ENCODE data around the gene ALK. TPM values are rescaled to one million over a fixed set of nuclear protein-coding genes. Genes with fewer than 3 reads are reported as not detected.

ALK gene
- total and polyA plus RNA-seq, 7 donors, result 0.31 to 2.9 (median 1.2) TPM; not detected in 1

DNA sequence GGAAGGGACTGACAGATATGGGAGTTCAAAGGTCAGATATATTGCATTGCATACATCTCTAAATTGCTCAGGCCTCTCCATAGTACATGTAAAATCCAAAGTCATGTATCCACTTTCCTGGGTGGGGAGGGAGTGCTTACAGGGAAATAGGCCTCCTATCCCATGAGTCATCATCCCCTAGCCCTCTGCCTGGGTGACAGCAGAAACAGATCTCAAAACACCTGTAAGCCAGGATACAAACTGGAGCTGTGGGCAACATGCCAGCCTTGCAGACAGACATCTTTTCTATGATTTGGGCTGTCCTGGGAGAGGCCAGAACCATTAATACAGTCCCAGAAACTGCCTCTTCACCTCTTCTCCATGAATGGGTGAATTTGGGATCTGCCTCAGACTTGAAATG, 4.8 kb downstream of the ALK start:
- H3K4me3 ChIP-seq, result no peak overlapping the region
- TF ChIP-seq POLR2A (IDR thresholded peaks at IDR 0.05), result no peak
- no peak for TF ChIP-seq POLR2AphosphoS5 (IDR thresholded peaks at IDR 0.05)
- no peak for TF ChIP-seq EP300 (IDR thresholded peaks at IDR 0.05)
- TF ChIP-seq CTCF (IDR thresholded peaks at IDR 0.05), result no peak
- intact Hi-C loops (cut with DNase I), result no loop called here
- peaks cover 0 to 61% (median 45%) of the 10 kb centered on the region in 3 donors for H3K27me3 ChIP-seq
- peaks cover 0 to 19% (median 18%) of the 10 kb centered on the region in 4 donors for H3K4me1 ChIP-seq
- H3K9me3 ChIP-seq, result peaks cover 0 to 5% (median 0%) of the 10 kb centered on the region in 4 donors
- no peak for DNase-seq
- no peak overlapping the region for H3K27ac ChIP-seq
- no peaks in the 10 kb centered on the region for H3K36me3 ChIP-seq

GRCh38 chr2:29910960-29911359, 10.4 kb downstream of the ALK start:
- 75 to 83% methylated on average over 1 of the region's 1 CpG for WGBS, 2 donors
- no peaks in the 10 kb centered on the region for H3K36me3 ChIP-seq
- no peak overlapping the region for H3K4me3 ChIP-seq
- H3K9me3 ChIP-seq, result no peaks in the 10 kb centered on the region
- DNase-seq, result no peak
- peaks cover 0 to 5% (median 0%) of the 10 kb centered on the region in 3 donors for H3K27me3 ChIP-seq
- no peak for TF ChIP-seq CTCF (IDR thresholded peaks at IDR 0.05)
- no peak for TF ChIP-seq POLR2A (IDR thresholded peaks at IDR 0.05)
- no peak for TF ChIP-seq POLR2AphosphoS5 (IDR thresholded peaks at IDR 0.05)
- no peak for TF ChIP-seq EP300 (IDR thresholded peaks at IDR 0.05)
- intact Hi-C loops (cut with DNase I), result no loop called here
- no peaks in the 10 kb centered on the region for H3K4me1 ChIP-seq
- H3K27ac ChIP-seq, result no peak overlapping the region

- no peaks in the 10 kb centered on the region for H3K36me3 ChIP-seq
- peaks cover 0 to under 1% (median 0%) of the 10 kb centered on the region in 3 donors for H3K27me3 ChIP-seq
- H3K4me3 ChIP-seq, result no peak overlapping the region
- intact Hi-C loops (cut with DNase I), result no loop called here
- no peak overlapping the region for H3K27ac ChIP-seq
- H3K9me3 ChIP-seq, result no peaks in the 10 kb centered on the region
- no peaks in the 10 kb centered on the region for H3K4me1 ChIP-seq
- no peak for DNase-seq
- TF ChIP-seq EP300 (IDR thresholded peaks at IDR 0.05) (no peak), POLR2A (IDR thresholded peaks at IDR 0.05) (no peak), POLR2AphosphoS5 (IDR thresholded peaks at IDR 0.05) (no peak), CTCF (IDR thresholded peaks at IDR 0.05) (no peak)
These were observed 10.9 kb downstream of the ALK start for GRCh38 chr2:29910465-29910864.

- no peaks in the 10 kb centered on the region for H3K36me3 ChIP-seq
- H3K27me3 ChIP-seq, result peaks cover 0 to 28% (median 0%) of the 10 kb centered on the region in 3 donors
- H3K9me3 ChIP-seq, result no peaks in the 10 kb centered on the region
- no peak overlapping the region for H3K4me3 ChIP-seq
- no peak overlapping the region for H3K27ac ChIP-seq
- no peak for DNase-seq
- TF ChIP-seq CTCF (IDR thresholded peaks at IDR 0.05) (no peak), POLR2A (IDR thresholded peaks at IDR 0.05) (no peak), POLR2AphosphoS5 (IDR thresholded peaks at IDR 0.05) (no peak), EP300 (IDR thresholded peaks at IDR 0.05) (no peak)
- intact Hi-C loops (cut with DNase I), result no loop called here
- 19 to 29% methylated on average over 1 of the region's 1 CpG for WGBS, 2 donors
- no peaks in the 10 kb centered on the region for H3K4me1 ChIP-seq
These were observed 19.0 kb downstream of the ALK start for GRCh38 chr2:29902356-29902755.

GRCh38 chr2:29900971-29901633, 20.3 kb downstream of the ALK start:
- no peaks in the 10 kb centered on the region for H3K9me3 ChIP-seq
- WGBS, 2 donors, result 20 to 21% methylated on average over 3 of the region's 3 CpGs
- DNase-seq, result no peak
- intact Hi-C loops (cut with DNase I), result no loop called here
- no peak overlapping the region for H3K4me3 ChIP-seq
- peaks cover 0 to 28% (median 0%) of the 10 kb centered on the region in 3 donors for H3K27me3 ChIP-seq
- no peak overlapping the region for H3K27ac ChIP-seq
- no peaks in the 10 kb centered on the region for H3K4me1 ChIP-seq
- TF ChIP-seq POLR2A (IDR thresholded peaks at IDR 0.05) (no peak), CTCF (IDR thresholded peaks at IDR 0.05) (no peak), EP300 (IDR thresholded peaks at IDR 0.05) (no peak), POLR2AphosphoS5 (IDR thresholded peaks at IDR 0.05) (no peak)
- H3K36me3 ChIP-seq, result no peaks in the 10 kb centered on the region

Measured in sigmoid colon (tissue), 7 donors.